Cerebellar nuclear complex (tissue), 1 donor: Measurements from ENCODE around the gene TANC1.

Experiments
- DNase-seq, 2 experiments: peaks; one replicate each; lab custom pipeline; 2025; lab: John Stamatoyannopoulos, UW

The TANC1 gene

GRCh38 chr2:159267921-159268320 lies 299.5 kb downstream of the TANC1 start:
- DNase-seq, result no peak

DNA sequence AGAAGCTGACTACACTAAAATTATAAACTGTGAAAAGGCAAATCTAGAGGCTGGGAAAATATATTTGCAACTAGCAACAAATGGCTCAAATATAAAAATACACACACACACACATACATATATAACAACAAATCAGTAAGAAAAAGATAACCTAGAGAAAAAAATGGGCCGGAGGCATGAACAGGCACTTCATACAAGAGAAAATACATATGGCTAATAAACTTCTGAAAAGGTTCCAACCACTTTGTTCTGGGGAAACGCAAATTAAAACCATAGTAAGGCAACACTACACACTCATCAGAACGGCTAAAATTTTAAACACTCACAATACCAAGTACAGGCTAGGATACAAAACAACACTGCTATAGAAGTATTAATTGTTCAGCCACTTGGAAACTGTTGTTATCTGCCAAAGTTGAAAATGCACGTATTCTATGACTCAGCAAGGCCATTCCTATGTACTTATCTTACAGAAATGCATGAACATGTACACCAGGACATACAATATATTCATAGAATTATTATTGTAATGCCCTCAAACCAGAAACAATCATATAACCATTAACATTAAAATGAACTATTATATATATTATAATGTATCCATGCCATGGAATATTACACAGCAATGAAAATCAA lies 302.4 kb downstream of the TANC1 start:
- no peak for DNase-seq

- DNase-seq, result no peak
These were observed 303.7 kb downstream of the TANC1 start for GRCh38 chr2:159272156-159272555.

DNA sequence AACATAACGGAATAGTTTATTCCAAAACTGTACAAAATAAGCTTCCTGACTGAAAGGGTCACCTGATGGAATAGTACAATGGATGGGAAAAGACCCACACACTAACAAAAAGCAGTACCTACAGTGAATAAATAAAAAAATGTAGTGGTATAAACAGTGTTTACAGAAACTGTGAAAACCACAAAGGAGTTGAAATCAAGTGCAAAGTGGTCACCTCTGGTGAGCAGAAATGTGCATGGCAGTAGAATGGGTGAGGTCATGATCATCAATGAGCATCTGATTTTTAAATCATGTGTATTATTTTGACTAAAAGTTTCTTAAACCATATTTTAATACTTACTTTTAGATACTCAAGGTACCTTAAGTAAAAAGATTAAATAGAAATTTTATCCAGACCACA lies 306.7 kb downstream of the TANC1 start:
- no peak for DNase-seq

GRCh38 chr2:159279700-159280099 lies 311.3 kb downstream of the TANC1 start:
- DNase-seq, result no peak

GRCh38 chr2:159281002-159281401 lies 312.6 kb downstream of the TANC1 start:
- no peak for DNase-seq
